Endothelial cell of umbilical vein (primary cell): ENCODE data around the gene NELFB.

Experiments used
- CTCF ChIP-seq, 2 donors: IDR thresholded peaks; 1 replicate in 1 of 2; 2 replicates in 1 of 2; pipeline ENCODE4 v1.5.1; 2011; ENCODE audit warnings: low read length in 2 of 2, mild to moderate bottlenecking in 2 of 2, moderate library complexity in 2 of 2, control low read depth in 1 of 2, inconsistent platforms in 1 of 2, low read depth in 1 of 2; ENCODE audit not compliant: insufficient read depth in 1 of 2; ENCODE audit errors: extremely low read depth in 1 of 2
- FOS ChIP-seq: IDR thresholded peaks from 2 replicates; pipeline ENCODE4 v1.6.1; 2011; ENCODE audit warnings: mild to moderate bottlenecking, low read length, moderate library complexity, borderline replicate concordance; ENCODE audit not compliant: insufficient read depth
- POLR2A ChIP-seq: IDR thresholded peaks from 2 replicates; pipeline ENCODE4 v1.6.1; 2012; ENCODE audit warnings: low read depth, mild to moderate bottlenecking, control low read depth, low read length
- POLR2AphosphoS5 ChIP-seq: IDR thresholded peaks from 2 replicates; pipeline ENCODE4 v1.6.1; 2012; ENCODE audit warnings: low read depth, mild to moderate bottlenecking, control low read depth, low read length, moderate library complexity; ENCODE audit not compliant: insufficient read depth

- TF ChIP-seq FOS (no peak), CTCF (IDR thresholded peaks at IDR 0.05; ENCODE audit: extremely low read depth in 1 of 2, insufficient read depth in 1 of 2, low read depth in 1 of 2, low read length in 2 of 2) (no peak), POLR2A (no peak), POLR2AphosphoS5 (no peak)
Measured at GRCh38 chr9:137250329-137251193, 4.6 kb upstream of the NELFB start.
